Fibroblast of peridontal ligament (primary cell): ENCODE data around the gene ZPR1.
"Not testable (repeated sequence)": the region's sequence is repeated elsewhere in the genome, so short reads cannot be mapped to it uniquely, and the experiment has no call there.

Experiments used
- DNase-seq: peaks from one replicate; pipeline ENCODE4 v3.0.0-alpha.2; 2010; ENCODE audit errors: extremely low read depth

Gene ZPR1

DNA sequence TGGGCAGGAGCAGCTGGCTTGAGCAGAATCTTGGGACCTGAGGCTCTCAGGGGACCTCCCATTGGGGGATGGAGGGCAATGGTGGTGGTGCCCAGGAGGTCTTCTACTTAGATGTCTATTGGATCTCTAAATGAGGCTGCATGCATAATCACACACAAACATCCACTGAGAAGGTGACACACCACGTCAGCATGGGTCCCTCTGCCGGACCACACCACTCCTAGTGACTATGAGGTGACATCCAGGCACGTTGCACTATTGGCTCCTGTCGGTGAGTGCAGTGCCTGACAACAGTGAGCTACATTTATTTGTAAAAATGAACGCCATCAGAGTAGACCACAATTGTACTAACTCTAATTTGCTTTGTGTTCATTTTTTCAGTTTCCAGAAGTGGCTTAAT lies 37.6 kb upstream of the ZPR1 start:
- DNase-seq, result no peak

DNA sequence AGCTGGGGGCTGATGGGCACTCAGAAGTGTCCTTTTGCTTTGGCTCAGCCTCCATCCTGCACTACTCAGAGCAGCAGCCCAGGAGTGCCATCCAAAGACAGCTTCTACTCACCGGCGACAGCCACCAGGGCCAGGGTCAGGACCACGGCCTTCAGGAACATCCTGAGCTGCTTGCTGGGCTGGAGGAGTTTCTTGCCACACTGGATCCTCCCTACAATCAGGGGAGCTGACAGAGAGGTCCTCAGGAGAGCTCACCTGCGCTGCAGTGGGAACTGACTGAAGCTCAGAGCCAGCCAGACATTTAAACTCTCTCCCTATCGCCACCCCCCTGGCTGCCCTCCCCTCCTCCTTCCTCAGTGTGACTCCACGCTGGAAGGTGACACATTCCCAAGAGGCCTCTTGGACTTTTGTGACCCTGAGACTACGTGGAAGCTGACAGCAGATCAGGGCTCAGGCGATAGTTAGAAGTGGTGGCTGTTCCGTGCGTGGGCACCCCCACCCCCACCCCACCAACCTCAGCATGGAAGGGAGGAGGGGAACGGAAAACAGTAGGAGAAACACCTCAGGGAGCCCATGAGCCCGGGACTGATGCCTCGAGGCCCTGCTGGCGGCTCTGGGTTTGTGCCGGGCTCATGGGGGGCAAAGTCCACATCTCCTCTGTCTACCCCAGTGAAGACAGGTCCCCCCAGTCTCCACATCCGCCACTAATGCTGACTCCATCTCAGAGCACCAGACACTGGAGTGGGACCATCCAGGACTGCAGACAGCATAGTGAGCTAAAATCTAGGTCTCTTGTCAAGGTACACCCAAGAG lies 35.4 kb upstream of the ZPR1 start, which contains the start of gene APOA4:
Gene APOA4, minus strand, starts transcription at position 274 of the 813 bp plus-strand sequence. Its CDS starts 113 bp downstream, at position 161.
- DNase-seq, result no peak

DNA sequence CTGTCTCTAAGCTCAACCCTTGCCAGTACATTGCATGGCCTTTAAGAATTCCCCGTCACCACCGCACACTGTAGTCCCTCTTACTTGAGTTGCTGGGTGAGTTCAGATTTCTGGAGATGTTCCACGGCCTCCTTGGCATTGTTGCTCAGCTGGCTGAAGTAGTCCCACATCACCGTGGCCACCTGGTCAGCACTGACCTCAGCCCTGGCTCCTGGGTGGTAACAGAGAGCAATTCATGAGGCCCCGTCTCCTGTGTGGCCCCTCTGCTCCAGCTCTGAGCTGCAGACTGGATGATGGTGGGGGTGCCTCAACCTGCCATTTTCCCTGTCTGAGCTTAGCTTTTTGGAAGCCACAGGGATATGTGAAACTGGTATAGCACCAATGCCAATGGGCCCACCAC lies 34.8 kb upstream of the ZPR1 start:
- no peak for DNase-seq

DNA sequence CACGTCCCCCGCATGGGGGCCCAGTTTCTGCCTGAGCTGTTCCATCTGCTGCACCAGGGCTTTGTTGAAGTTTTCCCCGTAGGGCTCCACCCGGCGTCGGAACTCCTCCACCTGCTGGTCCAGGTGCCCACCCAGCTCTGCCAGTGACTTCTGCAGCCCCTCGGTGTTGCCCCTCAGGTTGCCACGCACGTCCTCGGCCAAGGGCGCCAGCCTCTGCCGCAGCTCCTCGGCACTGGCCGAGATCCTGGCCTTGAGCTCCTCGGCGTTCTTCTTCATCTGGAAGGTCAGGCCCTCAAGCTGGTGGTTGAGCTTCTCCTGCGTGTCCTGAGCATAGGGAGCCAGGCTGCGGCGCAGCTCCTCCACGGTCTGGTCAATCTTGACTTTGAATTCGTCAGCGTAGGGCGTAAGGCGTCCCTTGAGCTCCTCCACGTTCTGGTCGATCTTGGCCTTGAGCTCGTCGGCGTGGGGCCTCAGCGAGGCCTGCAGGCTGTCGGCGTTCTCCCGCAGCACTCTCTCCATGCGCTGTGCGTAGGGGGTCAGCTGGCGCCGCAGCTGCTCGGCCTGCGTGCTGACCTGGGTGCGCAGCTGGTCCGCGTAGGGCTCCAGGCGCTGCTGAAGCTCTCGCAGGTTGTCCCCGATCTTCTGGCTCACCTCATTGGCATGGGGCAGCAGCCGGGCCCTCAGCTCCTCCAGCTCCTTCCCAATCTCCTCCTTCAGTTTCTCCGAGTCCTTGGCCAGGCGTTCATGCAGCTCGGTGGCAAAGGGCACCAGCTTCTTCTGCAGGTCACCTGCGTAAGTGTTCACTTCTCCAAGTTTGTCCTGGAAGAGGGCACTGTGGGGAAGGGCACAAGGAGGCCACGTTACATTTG lies 33.5 kb upstream of the ZPR1 start:
- no peak for DNase-seq

DNA sequence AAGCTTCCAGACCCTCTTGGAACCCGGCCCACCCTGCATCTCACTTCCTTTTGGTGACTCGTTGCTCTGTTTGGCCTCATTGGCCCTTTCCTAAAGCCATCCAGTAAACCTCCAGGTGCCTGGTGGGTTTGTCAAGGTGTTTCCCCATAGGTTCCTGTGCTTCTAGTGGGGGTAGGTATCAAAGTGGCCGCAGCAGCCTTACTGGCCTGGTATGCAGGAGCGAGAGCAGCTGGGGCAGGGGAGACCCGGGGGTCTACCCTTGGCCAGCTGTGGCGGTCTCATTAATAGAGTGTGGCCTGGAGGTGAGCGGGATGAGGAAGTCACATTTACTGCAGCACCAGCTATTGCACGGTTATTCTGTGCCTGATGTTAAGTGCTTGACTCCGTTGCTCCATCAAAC lies 31.2 kb upstream of the ZPR1 start:
- no peak for DNase-seq

DNA sequence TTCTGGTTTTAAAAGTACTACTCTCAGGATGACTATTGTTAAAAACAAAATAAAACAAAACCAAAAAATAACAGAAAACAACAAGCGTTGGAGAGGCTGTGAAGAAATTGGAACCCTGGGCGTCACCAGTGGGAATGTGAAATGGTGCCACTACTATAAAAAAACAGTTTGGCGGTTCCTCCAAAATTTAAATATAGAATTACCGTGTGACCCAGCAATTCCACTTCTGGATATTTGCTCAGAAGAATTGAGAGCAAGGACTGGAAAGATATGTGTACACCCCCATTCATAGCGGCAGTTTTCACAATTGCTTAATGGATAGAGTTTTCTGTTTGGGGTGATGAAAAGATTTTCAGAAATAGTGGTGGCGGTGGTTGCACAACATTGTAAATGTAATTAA lies 26.7 kb upstream of the ZPR1 start:
- no peak for DNase-seq

DNA sequence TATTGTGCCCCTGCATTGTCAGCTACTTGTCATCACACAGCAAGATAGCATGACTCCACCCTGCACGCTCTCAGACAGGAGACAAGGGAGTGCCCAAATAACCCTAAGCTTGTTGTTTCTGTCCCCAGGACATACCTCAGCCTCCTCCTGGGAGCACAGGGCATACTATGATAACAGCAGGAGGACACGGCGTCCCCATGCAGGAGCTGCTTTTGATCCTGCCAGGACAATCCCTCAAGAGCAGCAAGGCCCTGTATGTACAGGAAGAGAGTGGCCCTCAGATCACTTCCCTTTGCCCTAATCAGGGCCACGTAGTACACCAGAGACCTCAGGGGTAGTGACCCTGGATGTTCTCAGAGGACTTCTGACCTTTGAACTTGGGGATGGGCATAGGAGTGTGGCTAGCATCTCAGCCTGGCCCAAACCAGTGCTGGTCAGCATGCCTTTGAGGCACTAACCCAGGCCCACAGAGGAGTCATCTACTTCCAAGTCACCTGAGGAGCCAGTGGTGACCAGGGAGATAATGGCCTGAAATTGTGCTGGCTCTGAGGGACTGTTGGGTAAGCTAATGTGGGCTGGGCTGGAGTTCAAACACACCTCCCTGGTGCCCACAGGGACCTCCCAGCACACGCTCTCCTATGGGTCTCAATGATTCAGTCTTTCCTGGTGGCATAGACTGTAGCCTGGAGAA lies 26.1 kb upstream of the ZPR1 start:
- no peak for DNase-seq

DNA sequence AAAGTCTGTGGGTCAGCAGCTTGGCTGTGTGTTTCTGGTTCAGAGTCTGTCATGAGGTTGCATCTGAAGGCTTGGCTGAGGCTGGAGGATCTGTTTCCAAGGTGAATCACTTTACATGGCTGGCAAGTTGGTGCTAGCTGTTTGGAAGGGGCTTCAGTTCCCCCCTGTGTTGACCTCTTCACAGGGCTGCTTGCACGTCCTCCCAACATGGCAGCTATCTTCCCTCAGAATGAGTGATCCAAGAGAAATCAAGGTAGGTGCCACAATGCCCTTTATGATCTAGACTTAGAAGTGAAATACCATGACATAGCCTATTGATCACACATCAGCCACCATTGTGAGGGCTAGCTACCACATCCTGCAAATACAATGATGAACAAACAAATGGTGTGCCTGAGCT lies 25.3 kb upstream of the ZPR1 start:
- DNase-seq, result no peak

DNA sequence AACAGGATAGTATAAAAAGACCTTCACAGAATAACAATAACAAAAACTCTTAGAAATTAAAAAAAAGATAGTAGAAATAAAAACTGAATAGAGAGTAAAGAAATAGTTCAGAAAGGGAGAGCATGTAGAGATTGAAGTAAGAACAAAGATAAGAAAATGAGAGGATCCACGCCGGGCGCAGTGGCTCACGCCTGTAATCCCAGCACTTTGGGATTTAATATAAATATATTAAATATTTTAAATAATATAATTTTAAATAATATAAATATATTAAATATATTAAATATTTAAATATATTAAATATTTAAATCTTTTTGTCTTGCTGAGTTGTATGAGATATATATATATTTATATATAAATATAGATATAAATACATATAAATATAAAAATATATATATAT lies 24.3 kb upstream of the ZPR1 start:
- no peak for DNase-seq

DNA sequence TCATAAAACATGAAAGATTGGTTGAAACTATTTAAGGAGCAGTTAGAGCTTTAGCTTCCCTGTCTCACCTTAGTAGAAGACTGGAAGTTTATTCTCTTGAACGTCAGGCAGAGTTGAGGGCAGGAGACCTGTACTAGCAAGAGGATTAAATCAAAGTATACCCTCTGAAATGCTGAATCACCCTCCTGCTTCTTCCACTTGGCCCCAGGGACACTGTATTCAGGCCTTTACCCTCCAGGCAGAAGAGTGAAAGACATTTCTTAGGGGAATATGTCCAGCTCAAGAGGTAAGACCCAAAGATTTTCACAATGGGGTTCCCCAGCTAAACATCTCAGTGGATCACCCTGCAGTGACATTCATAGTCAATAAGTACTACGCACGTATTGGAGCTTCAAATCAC lies 23.4 kb upstream of the ZPR1 start:
- no peak for DNase-seq

DNA sequence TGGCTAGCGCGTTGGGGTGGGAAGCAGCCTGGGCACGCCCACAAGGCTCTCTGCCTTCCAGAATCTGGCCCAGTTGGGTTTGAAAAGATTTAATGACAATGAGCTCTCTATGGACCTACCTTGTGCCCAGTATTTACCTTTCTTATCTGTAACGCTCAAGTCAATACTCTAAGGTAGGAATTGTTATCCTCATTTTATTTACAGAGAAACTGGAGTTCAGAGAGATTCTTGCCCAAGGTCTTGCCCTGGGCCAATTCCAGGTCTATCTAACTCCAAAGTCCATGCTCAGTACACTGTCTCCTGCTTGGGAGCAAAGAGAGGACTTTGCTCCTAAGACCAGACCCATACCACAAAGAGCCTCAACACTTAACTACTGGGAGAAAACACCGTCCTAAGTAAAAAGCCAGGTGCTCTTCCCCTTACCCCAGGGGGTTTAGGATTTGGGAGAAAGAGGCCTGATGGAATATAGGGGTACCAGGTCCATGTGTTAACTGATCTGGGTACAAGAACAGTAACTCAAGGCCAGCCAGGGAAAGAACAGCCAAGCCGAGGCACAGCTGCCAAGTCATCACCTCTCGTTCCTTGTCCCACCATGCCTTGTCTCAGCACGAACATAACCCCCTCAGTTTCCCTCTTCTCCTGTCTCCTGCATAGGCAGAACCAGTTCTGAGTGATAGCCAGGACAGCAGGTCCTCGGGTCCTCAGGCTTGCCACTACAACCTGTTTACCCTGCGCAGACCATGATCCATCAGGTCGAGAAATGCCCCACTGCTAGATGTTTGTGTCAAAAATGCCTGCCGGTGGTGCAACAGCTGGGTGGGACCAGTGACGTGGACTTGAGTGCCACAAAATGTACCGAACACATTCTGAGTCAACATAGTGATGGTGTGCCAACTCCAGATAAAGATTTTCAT lies 20.7 kb upstream of the ZPR1 start:
- peak; percentile 26 for DNase-seq

DNA sequence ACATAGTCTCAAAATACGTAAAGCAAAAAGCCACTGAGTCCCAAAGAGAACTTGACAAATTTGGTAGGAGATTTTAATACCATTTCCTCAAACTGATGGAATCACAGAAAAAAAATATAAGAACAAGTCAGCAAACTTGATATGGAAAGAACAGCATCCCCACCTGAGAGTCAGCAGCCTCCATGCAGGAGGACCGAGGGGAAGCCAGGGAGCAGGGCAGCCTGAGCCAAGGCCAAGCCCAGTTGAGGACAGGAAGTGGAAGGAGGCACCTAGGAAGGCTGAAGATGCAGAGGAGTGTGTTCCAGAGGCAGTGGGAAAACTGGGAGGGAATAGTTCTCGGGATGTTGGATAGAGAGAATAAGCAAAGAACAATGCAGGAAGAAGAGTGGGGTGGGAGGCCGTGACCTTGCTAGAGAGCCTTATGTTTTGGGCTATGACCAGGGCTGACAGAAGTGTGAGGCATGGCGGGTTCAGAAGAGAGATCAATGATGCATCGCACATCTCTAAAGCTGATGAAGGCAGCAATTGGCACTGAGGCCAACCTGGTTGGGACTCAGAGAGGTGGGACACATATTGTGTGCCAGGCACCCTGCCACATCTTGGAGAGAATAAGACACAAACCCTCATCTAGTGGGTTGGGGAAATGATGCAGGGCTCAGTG lies 19.9 kb upstream of the ZPR1 start:
- no peak for DNase-seq

DNA sequence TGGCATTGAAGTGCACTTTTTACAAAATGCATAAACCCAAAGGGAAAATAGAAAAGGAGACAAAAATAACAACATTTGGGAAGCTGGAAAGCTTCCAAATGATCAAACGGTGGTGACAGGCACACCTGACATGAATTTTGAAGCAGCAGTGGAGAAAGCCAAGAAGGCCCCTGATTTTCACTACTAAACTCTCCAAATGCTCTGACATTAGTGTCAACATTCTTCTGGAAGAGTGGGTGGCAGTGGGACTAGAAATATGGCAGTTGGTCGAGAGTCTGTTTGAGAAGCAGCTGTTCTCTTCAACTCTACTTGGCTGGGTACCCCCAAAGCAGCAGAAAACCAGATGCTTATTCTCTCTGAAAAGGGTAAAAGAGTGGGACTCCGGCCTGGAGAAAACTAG lies 16.2 kb upstream of the ZPR1 start:
- DNase-seq, result no peak

DNA sequence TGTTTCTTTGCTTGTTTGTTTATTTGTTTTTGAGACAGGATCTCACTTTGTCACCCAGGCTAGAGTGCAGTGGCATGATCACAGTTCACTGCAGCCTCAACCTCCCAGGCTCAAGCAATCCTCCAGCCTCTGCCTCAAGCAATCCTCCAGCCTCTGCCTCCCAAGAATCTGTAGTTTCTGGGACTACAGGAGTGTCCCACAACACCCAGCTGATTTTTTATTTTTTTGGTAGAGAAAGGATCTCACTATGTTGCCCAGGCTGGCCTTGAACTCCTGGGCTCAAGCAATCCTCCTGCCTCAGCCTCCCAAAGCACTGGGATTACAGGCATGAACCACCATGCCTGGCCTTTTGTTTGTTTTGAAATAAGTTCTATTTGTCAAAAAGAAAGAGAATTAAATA lies 13.8 kb upstream of the ZPR1 start:
- not testable (repeated sequence) for DNase-seq

DNA sequence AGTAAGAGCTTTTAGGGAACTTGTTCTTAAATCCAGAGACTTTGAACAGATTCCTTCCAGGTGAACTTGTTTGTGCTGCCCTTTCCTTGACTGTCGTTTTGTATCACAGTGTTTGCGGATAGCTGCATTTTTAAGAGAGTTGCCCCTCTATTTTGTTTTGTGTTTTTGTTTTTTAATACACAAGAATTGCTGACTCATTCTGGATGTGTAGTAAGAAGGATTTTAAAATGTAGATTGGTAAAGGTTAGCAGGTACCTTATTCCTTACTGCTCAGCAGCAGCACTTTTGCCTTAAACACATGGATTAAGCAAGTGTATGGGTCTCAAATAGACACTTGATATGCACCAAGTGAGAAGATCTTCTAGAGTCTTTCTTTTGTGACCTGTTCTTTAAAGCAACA lies 12.8 kb upstream of the ZPR1 start:
- DNase-seq, result no peak

DNA sequence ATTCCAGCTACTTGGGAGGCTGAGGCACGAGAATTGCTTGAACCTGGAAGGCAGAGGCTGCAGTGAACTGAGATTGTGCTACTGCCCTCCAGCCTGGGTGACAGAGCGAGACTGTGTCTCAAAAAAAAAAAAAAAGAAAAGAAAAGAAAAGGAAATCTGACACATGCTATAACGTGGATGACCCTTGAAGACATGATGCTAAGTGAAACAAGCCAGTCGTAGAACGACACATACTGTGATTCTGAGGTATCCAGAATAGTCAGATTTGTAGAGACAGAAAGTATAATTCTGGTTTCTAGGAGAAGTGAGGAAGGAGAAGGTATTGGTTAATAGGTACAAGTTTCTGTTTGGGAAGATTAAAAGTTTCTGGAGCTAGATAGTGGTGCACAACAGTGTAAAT lies 10.5 kb upstream of the ZPR1 start:
- DNase-seq, result no peak

DNA sequence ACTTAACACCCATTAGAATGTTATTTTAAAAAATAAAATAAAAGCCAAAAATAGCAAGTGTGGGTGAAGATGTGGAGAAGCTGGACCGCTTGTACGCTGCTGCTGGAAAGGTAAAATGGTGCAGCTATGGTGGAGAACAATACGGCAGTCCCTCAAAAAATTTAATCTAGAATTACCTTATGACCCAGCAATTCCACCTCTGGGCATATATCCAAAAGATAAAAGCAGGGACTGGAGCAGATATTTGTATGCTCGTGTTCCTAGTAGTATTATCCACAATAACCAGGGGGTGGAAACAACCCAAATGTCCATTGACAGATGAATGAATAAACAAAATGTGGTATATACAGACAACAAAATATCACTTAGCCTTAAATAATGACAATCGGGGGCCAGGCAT lies 10.0 kb upstream of the ZPR1 start:
- no peak for DNase-seq

DNA sequence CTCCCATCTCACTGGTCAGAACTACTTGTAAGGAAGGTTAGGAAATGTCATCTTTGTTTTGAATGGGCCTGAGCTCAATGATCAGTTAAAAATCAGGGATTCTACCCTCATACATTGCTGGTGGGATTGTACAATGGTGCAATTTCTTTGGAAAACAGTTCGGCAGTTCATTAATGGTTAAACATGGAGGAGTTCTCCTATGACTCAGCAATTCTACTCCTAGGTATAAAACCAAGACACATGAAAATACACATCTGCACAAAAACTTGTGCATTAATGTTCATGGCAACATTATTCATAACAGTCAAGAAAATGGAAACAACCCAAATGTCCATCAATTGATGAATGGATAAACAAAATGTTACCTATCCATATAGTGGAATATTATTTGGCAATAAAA lies 8.7 kb upstream of the ZPR1 start:
- no peak for DNase-seq

DNA sequence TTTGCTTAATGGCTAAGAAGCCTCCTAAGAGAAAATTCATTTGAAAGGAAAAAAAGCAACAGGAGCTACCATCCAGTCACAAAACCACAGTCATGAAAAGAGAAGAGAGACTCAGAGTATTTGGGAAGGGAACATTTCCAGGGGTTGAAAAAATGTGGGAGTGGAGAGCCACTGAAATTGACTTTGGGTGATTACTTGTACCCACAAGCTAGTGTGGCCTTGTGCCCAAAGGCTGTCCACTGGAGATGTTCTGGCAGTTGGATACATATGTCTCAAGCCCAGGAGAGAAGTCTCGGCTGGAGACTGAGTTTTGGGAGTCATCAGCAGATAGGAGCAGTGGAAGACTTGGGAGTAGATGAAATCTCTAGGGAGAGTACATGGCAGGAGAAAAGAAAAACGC lies 7.0 kb upstream of the ZPR1 start:
- DNase-seq, result peak; percentile 20

DNA sequence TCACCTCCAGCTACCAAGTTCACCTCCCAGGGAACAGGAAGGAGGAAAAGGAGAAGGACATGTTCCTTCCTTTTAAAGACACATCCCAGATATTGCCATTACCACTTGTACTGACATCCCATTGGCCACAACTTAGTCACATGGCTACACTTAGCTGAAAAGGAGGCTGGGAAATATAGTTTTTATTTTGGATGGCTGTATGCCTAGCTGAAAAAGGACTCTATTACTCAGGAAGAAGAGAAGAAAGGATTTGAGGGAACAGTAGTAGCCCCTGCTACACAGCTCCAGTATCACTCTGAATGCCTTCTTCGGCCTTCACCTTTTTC lies 5.9 kb upstream of the ZPR1 start:
- DNase-seq, result peak; percentile 31
